Ishikawa (cell line): ENCODE measurements around the gene NIPAL4.

Experiments
- CEBPB ChIP-seq: IDR thresholded peaks from 2 replicates; pipeline ENCODE4 v1.6.1; 2012
- CREB1 ChIP-seq: IDR thresholded peaks from 2 replicates; pipeline ENCODE4 v1.6.1; 2012; ENCODE audit warnings: low read depth
- EGR1 ChIP-seq: IDR thresholded peaks from 2 replicates; pipeline ENCODE4 v1.6.1; 2012
- EP300 ChIP-seq: IDR thresholded peaks from 2 replicates; pipeline ENCODE4 v1.6.1; 2012; ENCODE audit warnings: borderline replicate concordance
- FOXM1 ChIP-seq: IDR thresholded peaks from 2 replicates; pipeline ENCODE4 v1.6.1; 2012; ENCODE audit warnings: low read depth, borderline replicate concordance
- NFIC ChIP-seq: IDR thresholded peaks from 2 replicates; pipeline ENCODE4 v1.6.1; 2012
- RAD21 ChIP-seq: IDR thresholded peaks from 2 replicates; pipeline ENCODE4 v1.6.1; 2012; ENCODE audit warnings: low read depth
- TAF1 ChIP-seq: IDR thresholded peaks from 2 replicates; pipeline ENCODE4 v1.6.1; 2012; ENCODE audit warnings: low read depth, mild to moderate bottlenecking
- TCF12 ChIP-seq: IDR thresholded peaks from 2 replicates; pipeline ENCODE4 v1.6.1; 2012; ENCODE audit warnings: low read depth
- TEAD4 ChIP-seq: IDR thresholded peaks from 2 replicates; pipeline ENCODE4 v1.6.1; 2012
- YY1 ChIP-seq: IDR thresholded peaks from 2 replicates; pipeline ENCODE4 v1.6.1; 2012; ENCODE audit warnings: low read depth
- ZBTB7A ChIP-seq: IDR thresholded peaks from 2 replicates; pipeline ENCODE4 v1.6.1; 2012; ENCODE audit warnings: low read depth
- TF ChIP-seq, protein P1 (sequence below): IDR thresholded peaks from 2 replicates; pipeline ENCODE4 v1.6.1; 2012
- TF ChIP-seq, protein P2 (sequence below): IDR thresholded peaks from 2 replicates; pipeline ENCODE4 v1.6.1; 2012
- TF ChIP-seq, protein P3 (sequence below): IDR thresholded peaks from 2 replicates; pipeline ENCODE4 v1.6.1; 2012; ENCODE audit warnings: low read depth, mild to moderate bottlenecking

The NIPAL4 gene

DNA sequence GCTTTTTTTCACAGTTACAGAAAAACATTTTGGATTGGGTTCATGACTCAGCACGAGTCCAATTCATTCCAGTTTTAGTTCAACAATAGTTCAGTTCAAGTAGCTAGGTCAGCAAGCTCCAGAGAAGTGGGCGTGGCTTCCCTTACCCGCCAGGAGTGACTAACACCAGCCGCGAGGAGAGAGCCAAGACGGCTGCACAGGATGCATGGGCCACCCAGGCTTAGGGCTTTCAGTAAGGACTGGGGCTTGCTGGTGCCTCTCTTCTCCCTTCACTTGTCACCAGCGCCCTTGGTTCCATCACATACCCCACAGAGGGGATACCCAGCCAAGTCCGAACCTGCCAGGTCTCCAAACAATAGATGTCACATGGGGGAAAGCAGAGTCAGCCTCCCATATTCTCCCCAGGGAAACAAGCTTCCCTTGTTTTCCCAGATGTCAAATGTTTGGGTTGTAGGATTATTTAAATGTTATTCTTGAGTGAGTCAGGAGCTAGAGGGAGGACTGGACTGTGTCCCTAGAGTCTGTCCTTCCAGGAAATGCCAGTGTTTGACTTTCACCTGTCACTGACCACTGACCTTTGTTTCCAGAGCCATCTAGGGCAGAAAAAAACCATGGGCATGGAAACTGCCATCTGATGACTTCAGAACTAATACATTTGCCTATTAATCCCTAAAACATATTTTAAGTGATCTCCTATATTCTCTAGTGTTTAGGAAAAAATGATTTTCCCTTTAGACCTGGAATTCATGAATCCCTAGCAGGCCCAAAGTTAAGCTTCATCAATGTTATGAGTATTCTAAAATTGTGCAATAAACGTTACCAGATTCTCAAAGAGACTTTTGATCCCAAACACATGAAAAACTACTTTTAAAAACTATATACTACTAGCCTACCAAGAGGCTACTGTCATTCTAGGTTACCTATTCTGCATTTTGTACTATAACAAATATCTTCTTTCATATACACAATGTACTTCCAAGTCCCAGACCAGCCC lies 51.9 kb downstream of the NIPAL4 start:
- TF ChIP-seq CREB1 (no peak), TEAD4 (no peak), NFIC (0 out of 2 replicates have a peak, but pooled peaks have one; percentile 15), TAF1 (no peak), FOXM1 (no peak), EP300 (no peak), CEBPB (no peak), ZBTB7A (no peak), YY1 (no peak), EGR1 (no peak), TCF12 (no peak), RAD21 (0 out of 2 replicates have a peak, but pooled peaks have one; percentile 2)
- TF ChIP-seq, protein P1, sequence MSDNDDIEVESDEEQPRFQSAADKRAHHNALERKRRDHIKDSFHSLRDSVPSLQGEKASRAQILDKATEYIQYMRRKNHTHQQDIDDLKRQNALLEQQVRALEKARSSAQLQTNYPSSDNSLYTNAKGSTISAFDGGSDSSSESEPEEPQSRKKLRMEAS = 0 out of 2 replicates have a peak, but pooled peaks have one; percentile 20
- TF ChIP-seq, protein P2, sequence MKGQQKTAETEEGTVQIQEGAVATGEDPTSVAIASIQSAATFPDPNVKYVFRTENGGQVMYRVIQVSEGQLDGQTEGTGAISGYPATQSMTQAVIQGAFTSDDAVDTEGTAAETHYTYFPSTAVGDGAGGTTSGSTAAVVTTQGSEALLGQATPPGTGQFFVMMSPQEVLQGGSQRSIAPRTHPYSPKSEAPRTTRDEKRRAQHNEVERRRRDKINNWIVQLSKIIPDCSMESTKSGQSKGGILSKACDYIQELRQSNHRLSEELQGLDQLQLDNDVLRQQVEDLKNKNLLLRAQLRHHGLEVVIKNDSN = no peak
- TF ChIP-seq, protein P3, sequence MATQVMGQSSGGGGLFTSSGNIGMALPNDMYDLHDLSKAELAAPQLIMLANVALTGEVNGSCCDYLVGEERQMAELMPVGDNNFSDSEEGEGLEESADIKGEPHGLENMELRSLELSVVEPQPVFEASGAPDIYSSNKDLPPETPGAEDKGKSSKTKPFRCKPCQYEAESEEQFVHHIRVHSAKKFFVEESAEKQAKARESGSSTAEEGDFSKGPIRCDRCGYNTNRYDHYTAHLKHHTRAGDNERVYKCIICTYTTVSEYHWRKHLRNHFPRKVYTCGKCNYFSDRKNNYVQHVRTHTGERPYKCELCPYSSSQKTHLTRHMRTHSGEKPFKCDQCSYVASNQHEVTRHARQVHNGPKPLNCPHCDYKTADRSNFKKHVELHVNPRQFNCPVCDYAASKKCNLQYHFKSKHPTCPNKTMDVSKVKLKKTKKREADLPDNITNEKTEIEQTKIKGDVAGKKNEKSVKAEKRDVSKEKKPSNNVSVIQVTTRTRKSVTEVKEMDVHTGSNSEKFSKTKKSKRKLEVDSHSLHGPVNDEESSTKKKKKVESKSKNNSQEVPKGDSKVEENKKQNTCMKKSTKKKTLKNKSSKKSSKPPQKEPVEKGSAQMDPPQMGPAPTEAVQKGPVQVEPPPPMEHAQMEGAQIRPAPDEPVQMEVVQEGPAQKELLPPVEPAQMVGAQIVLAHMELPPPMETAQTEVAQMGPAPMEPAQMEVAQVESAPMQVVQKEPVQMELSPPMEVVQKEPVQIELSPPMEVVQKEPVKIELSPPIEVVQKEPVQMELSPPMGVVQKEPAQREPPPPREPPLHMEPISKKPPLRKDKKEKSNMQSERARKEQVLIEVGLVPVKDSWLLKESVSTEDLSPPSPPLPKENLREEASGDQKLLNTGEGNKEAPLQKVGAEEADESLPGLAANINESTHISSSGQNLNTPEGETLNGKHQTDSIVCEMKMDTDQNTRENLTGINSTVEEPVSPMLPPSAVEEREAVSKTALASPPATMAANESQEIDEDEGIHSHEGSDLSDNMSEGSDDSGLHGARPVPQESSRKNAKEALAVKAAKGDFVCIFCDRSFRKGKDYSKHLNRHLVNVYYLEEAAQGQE = no peak

DNA sequence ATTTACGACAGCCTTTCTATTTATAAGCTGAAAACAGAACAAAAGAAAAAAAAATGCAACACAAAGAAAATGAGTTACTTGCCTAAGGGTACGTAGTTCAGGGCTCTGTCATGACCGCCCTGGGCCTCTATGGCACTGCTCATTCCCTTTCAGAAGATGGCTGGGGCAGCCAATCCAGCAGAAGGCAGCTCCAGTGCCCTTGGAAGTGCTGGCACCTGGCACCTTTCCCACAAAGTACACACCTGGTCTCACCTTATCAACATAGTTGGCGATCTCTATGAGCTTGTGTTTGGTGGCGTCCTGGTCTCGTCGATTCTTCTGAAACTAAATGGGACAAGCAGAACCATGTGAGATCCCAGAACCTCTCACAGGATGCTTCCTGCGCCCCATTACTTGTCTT lies 53.2 kb downstream of the NIPAL4 start:
- TF ChIP-seq, protein P1 = no peak

DNA sequence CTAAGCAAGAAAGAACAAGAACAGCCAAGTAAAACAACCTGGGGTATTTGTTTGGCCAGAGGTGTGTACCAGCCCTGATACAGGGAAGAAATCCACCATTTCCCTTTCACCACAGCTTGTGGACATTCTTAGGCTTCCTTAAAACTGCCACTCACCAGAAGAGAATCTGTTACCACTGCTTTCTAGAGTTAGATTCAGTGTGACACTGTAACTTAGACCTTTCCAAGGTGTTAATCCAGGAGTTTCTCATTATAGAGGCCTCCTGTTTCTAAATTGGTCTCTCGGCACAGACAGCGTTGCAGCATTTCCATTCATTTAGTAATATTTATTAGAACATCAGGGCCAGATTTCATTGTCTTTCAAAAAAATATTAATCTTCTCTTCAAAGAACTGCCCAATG lies 55.0 kb downstream of the NIPAL4 start:
- TF ChIP-seq, protein P1 = no peak
- TF ChIP-seq TCF12 (no peak), NFIC (no peak), FOXM1 (no peak)

DNA sequence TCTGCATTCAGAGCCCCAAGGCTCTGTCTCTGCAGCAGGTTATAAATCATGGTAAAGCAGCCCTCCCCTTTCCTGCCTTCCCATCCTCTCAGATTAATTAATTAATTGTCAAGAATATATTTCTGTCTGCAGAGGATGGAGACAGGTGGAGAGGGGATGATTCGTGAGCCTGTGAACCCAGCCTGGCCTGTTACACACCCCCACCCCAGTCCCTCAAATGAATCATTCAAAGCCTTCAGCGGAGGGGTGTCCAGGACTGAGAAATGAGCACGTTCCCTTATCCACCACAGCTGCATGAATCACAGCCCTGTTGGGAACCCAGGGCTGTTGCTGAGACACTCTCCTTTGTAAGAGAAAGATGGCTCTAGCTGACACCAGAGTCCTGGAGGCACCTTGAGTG lies 56.0 kb downstream of the NIPAL4 start:
- TF ChIP-seq TEAD4 (no peak), TAF1 (no peak), TCF12 (no peak), CREB1 (no peak), RAD21 (no peak)
- TF ChIP-seq, protein P3 = no peak
- TF ChIP-seq, protein P1 = no peak

DNA sequence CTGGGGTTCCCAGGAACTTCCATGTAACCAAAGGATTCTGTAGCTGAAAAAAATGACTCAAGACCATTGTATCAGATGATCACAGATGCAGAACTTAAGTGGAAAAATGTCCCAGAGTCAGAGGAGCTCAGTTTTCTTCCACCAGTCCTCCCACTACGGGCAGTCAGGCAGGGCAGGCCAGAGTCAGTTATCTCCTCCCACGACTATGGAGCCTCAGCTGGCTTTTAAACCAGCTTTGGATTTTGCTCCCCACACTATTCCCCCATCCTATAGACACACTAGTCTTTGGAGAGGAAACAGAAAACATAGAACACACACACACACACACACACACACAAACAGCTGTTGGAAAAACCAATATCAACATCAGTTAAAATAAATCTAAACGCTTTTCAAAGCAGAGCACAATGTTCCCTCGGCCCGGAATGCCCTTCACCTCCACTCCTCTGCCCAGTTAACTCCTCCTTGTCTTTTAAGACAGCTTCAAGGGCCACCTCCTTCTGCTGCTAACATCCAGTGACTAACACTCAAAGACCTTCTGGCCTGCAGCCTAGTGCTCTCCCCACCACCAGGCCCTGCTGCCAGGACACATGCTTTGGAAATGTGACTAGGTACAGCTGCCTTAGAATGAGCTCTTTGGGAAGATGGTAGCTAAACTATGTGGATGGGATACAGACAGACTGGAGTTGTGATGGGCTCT lies 56.8 kb downstream of the NIPAL4 start:
- no peak for TF ChIP-seq RAD21
- TF ChIP-seq EP300 = no peak
- TF ChIP-seq, protein P2 = no peak
- no peak for TF ChIP-seq NFIC
- TF ChIP-seq ZBTB7A = no peak
- no peak for TF ChIP-seq CEBPB

DNA sequence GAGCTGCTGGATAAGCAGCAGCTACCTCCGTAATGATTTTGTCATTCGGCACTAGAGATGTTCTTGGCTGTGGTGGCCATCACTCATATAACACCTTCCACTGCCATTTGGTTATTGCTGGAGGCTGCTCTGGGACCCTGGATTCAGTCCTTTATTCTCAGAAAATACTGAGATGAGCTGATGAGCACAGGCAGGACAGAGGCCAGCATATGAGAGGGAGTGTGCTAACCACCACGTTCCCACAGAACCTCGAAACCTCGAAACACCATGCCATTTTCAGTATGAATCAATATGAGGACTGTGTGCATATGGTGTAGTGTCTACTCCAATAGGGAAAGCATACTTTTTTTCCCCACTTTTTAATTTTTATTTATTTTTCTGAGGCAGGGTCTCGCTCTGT lies 59.0 kb downstream of the NIPAL4 start:
- TF ChIP-seq ZBTB7A (no peak), EP300 (no peak), CREB1 (no peak), YY1 (no peak)
